Measurements from ENCODE around the gene AKR1C2. TPM values are rescaled to one million over a fixed set of nuclear protein-coding genes. Genes with fewer than 3 reads are reported as not detected.
"Not testable (repeated sequence)": the region's sequence is repeated elsewhere in the genome, so short reads cannot be mapped to it uniquely, and the experiment has no call there.

The AKR1C2 gene
- total RNA-seq, 1 donor = 5.2 TPM

GRCh38 chr10:5018671-5019277 lies 15.1 kb upstream of the AKR1C2 start:
- not testable (repeated sequence) for H3K4me3 ChIP-seq (ENCODE audit: low read depth, low read length)
- peak; percentile 14 for TF ChIP-seq CTCF (IDR thresholded peaks at IDR 0.05; ENCODE audit: insufficient read depth, low read depth, low read length)

GRCh38 chr10:5018134-5018533 lies 14.5 kb upstream of the AKR1C2 start:
- DNase-seq (ENCODE audit: low read depth) = no peak
- no peak for TF ChIP-seq CTCF (IDR thresholded peaks at IDR 0.05; ENCODE audit: insufficient read depth, low read depth, low read length)

More at GRCh38 chr10:5018671-5019277, 15.1 kb upstream of the AKR1C2 start:
- peak; percentile 24 for DNase-seq (ENCODE audit: low read depth)

GRCh38 chr10:5014936-5015335 lies 11.3 kb upstream of the AKR1C2 start:
- TF ChIP-seq CTCF (IDR thresholded peaks at IDR 0.05; ENCODE audit: insufficient read depth, low read depth, low read length) = peak; percentile 21
- no peak overlapping the region for H3K4me3 ChIP-seq (ENCODE audit: low read depth, low read length)
- DNase-seq (ENCODE audit: low read depth) = no peak

More at GRCh38 chr10:5018134-5018533, 14.5 kb upstream of the AKR1C2 start:
- no peak overlapping the region for H3K4me3 ChIP-seq (ENCODE audit: low read depth, low read length)

- not testable (repeated sequence) for H3K4me3 ChIP-seq (ENCODE audit: low read depth, low read length); DNase-seq (ENCODE audit: low read depth)
These were observed 10.7 kb upstream of the AKR1C2 start for GRCh38 chr10:5014200-5014910.

- no peak for DNase-seq (ENCODE audit: low read depth)
- no peak overlapping the region for H3K4me3 ChIP-seq (ENCODE audit: low read depth, low read length)
- TF ChIP-seq CTCF (IDR thresholded peaks at IDR 0.05; ENCODE audit: insufficient read depth, low read depth, low read length) = no peak
These were observed 9.7 kb upstream of the AKR1C2 start for GRCh38 chr10:5013385-5013784.

- DNase-seq (ENCODE audit: low read depth) = no peak
- no peak for TF ChIP-seq CTCF (IDR thresholded peaks at IDR 0.05; ENCODE audit: insufficient read depth, low read depth, low read length)
- no peak overlapping the region for H3K4me3 ChIP-seq (ENCODE audit: low read depth, low read length)
These were observed 8.9 kb upstream of the AKR1C2 start for GRCh38 chr10:5012595-5012994.

GRCh38 chr10:5011392-5011791 lies 7.7 kb upstream of the AKR1C2 start:
- H3K4me3 ChIP-seq (ENCODE audit: low read depth, low read length); DNase-seq (ENCODE audit: low read depth): not testable (repeated sequence)

GRCh38 chr10:5010043-5010442 lies 6.4 kb upstream of the AKR1C2 start:
- not testable (repeated sequence) for DNase-seq (ENCODE audit: low read depth); H3K4me3 ChIP-seq (ENCODE audit: low read depth, low read length)

GRCh38 chr10:5008857-5009548 lies 5.3 kb upstream of the AKR1C2 start:
- not testable (repeated sequence) for DNase-seq (ENCODE audit: low read depth)

GRCh38 chr10:5004501-5004900 lies 844 bp upstream of the AKR1C2 start:
- not testable (repeated sequence) for DNase-seq (ENCODE audit: low read depth); H3K4me3 ChIP-seq (ENCODE audit: low read depth, low read length)

More at GRCh38 chr10:5008857-5009548, 5.3 kb upstream of the AKR1C2 start:
- H3K4me3 ChIP-seq (ENCODE audit: low read depth, low read length) = not testable (repeated sequence)

GRCh38 chr10:5004030-5004385 lies 351 bp upstream of the AKR1C2 start:
- not testable (repeated sequence) for H3K4me3 ChIP-seq (ENCODE audit: low read depth, low read length); DNase-seq (ENCODE audit: low read depth)

Measured in fibroblast of villous mesenchyme (primary cell).